Esophagus mucosa (tissue), 1 donor: Measurements from ENCODE around the gene GULP1. TPM values are rescaled to one million over a fixed set of nuclear protein-coding genes. Genes with fewer than 3 reads are reported as not detected.

Experiments
- ATAC-seq: fragments of 200-7000 bp; cut with Tn5 transposase; one replicate; pipeline ENCODE4 v1.9.1; 2020
- total RNA-seq: library from RNA; stranded (reverse); gene quantifications from one replicate; pipeline ENCODE4 v1.2.4, GENCODE V29; 2023
- donor health status: DM: yes; HTN: yes; CAD: no.

Gene GULP1
- total RNA-seq, 1 donor from 2014 or later: 10.2 TPM

- no peak for ATAC-seq
These were observed 88.1 kb downstream of the GULP1 start for GRCh38 chr2:188379748-188380147.

DNA sequence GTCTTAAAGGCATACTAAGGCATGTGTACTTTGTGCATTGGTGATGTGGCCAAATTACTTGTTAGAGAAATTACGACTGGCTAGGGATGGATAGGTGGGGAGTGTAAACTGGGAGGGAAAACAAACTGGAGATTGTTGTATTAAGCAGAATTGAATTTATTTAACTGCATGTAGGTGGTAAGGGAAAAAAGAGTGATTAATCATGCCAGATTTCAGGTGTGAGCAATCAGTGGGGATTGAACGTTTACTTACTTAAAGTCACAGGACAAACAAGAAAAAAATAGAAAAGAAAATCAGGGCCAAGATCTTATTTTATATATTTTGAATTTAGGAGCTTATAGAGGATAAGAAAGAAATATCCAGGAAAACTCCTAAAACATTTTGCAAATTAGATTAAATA, 88.6 kb downstream of the GULP1 start:
- ATAC-seq: no peak

GRCh38 chr2:188381614-188382013, 89.9 kb downstream of the GULP1 start:
- ATAC-seq: no peak

- no peak for ATAC-seq
These were observed 90.4 kb downstream of the GULP1 start for GRCh38 chr2:188382107-188382506.

DNA sequence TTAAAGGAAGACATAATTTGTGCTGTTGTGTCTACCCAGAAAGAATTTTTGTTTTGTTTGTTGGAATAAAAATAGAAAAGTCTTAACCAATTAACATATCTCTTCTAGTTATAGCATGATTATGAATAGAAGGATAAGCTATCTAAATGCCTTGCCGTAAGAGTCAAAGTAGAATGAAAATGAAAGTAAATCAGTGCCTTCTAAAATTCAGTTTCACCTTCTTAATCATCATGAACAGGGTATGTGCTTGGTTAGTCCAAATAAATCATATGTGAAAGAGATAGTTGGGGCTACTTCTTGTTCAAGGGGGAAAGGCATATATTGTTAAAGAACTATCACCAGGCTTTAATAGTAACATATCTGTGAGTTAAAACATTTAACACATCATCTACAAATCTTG, 91.5 kb downstream of the GULP1 start:
- no peak for ATAC-seq

GRCh38 chr2:188385857-188386256, 94.2 kb downstream of the GULP1 start:
- no peak for ATAC-seq

DNA sequence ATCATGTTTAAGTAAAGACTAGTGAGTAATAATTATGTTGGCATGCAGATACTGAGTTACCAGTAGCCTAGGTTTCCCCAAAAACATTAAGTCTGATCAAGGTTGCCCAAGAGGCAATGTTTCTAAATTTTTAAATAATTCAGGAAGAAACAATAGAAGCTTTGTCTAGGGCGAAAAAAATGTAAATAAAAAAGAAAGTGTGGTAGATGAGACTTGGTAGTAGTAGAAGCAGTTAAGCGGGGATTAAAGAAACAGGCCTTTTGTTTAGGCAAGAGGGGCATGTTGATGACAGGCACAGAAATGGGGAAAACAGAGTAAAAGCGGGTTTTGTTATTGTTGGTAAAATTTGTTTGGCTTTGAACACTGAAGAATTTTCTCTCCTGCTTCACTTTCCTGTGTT, 97.2 kb downstream of the GULP1 start:
- ATAC-seq: no peak

DNA sequence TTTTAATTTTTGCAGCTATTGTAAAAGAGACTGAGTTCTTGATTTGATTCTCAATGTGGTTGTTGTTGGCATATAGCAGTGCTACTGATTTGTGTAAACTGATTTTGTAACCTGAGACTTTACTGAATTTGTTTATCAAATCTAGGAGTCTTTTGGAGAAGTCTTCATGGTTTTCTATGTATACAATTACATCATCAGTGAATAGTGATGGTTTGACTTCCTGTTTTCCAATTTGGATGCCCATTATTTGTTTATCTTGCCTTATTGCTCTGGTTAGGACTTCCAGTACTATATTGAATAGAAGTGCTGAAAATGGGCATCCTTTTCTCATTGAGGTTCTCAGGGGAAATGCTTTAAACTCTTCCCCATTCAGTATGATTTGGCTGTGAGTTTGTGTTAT, 99.7 kb downstream of the GULP1 start:
- no peak for ATAC-seq

GRCh38 chr2:188394931-188395472, 103.3 kb downstream of the GULP1 start:
- no peak for ATAC-seq

DNA sequence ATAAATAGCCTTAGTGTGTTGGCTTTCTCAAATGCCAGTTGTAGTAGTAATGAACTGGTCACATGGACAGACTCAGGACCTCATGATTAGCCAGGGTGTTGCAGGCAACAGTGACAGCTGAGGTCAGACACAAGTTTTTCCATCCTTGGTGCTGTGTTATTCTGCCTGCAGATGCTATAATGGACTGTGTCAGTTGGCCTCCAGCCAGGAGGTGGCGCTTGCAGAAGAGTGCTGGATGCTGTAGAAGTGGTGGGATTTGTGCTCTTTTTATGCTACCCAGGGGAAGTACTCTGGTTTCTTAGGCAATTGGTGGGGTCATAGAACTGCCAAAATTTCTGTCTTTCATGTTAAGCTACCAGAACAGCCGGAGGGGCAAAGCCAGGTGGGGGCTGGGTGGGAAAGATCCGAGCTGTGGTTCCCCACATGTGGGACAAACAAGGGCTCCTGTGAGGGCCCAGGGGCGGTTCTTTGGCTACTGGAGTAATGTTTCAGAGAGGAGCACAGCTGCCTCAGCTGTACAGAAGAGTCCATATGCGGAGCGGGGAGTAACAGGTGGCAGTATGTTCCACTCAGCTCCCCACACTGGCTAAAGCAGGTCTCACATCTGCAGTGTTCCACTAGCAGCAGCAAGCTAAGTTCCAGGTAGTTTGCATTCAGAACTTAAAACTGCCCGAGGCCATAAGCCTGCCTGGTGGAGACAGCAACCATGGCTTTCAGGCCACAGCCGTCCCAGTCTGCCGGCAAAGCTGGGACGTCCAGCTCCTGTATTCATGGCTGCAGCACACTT, 104.4 kb downstream of the GULP1 start:
- no peak for ATAC-seq

DNA sequence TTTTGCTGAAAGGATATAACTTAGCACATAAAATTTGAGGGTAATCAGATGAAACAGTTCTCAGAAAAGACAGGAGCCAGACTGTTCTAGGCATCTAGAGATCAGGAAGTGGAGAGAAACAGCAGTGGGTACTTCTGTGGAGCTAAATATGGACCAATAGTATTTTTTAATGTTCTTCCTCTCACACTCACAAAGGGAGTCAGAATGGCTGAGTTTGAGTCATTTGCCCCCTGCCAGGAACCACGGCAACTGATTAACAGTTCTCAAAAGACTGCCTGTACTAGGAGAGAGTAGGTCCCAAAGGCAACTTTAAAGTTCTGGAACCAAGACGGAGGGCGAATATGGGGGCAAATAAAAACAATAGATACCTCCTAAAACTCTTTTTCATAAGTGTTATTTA, 107.5 kb downstream of the GULP1 start:
- ATAC-seq: no peak

DNA sequence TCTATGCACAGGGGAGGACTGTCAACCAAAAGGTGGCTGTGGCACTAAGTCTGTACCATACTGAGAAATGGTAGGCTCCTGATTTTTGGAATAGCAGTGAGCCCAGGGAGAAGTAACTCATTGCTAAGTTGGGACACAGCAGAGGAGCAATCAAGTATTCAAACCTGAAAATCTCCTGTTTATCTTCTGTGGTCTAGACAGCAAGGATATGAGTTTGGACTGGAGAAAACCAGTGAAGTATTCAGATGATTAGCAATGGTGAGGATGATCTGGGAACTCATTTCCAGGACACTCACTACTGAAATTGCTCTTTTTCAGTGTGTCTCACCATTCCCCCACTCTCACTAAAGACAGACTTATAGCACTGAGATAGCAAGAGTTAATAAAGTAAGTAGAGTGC, 112.0 kb downstream of the GULP1 start:
- ATAC-seq: no peak

DNA sequence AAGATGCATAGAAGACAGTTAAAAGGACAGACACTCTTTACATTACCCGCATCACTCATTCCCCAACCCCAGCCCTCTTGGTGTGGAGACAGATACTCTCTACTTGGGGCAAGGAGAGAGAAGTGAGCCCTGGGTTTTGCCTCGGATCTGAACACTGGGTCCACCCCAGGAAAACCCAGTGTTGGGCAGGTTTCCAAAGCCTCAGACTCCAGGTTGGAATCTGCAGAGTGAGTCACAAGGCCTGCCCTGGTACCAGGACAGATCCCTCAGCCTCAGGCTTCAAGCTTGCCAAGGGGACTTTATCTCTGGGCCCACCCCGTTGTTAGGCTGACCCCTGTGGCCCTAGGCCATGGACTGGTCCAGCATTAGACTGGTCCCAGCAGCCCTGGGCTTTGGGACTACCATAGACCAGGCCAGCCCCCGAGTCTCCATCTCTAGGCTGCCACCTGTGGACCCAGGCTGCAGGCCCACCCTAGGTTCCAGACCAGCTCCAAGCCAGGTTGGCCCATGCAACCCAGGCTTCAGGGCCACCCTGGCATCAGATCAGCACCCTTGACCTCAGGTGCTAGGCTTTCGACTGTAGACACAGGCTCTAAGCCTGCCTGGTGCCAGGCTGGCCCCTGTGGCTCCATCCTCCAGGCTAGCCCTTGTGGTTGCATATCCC, 112.8 kb downstream of the GULP1 start:
- peak; percentile 11 for ATAC-seq

DNA sequence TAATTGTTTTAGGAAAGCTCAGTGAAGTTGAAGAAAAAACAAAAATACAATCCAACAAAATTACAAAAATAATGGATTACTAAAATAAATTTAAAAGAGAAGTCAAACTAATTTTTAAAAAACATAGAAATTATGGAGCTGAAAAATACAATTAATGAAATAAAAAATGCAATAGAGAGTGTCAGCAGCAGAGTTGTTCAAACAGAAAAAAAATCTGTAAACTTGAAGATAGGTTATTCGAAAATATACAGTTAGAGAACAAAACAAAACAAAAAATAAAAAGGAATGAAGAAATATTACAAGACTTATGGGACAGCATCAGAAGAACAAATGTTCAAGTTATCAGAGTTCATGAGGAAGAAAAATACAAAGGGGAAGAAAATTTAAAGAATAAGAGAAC, 114.7 kb downstream of the GULP1 start:
- no peak for ATAC-seq

- ATAC-seq: no peak
These were observed 119.0 kb downstream of the GULP1 start for GRCh38 chr2:188410504-188411235.

DNA sequence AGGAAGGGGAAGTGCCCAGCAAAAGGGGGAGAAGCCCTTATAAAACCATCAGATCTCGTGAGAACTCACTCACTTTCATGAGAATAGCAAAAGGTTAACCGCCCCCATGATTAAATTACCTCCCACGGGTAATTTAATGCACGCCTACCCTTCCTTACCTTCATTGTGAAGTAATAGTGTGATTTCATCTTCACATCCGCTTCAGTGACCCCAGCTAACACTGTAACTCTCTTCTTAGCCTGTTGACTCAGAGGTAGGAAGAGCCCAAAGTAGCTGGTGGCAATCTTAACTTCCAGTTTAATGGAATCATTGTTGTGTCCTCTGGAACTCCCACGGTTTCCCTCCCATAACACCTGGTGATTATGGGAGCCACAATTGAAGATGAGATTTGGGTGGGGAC, 120.5 kb downstream of the GULP1 start:
- ATAC-seq: no peak

- ATAC-seq: no peak
These were observed 122.7 kb downstream of the GULP1 start for GRCh38 chr2:188414411-188414810.

GRCh38 chr2:188414869-188415753, 123.4 kb downstream of the GULP1 start:
- no peak for ATAC-seq

- ATAC-seq: no peak
These were observed 124.0 kb downstream of the GULP1 start for GRCh38 chr2:188415754-188416083.

DNA sequence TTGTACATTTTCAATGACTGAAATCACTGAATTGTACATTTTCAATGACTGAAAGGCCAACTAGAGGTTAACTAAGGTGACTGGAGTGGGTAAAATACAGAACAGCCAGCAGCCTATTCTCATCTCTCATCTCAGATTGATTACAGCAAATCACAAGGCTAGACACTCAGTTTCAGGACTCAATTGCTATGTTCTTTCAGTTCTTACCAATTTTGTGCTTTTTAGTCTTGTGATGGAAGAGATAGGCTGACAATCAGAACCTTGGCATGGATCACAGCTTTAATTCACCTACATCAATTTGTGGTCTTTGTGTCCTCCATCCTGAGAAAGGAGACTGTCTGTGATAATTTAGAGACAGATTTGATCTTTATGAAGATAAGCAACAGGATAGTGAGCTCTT, 124.7 kb downstream of the GULP1 start:
- ATAC-seq: no peak

- ATAC-seq: no peak
These were observed 131.1 kb downstream of the GULP1 start for GRCh38 chr2:188422726-188423125.

GRCh38 chr2:188425266-188425665, 133.6 kb downstream of the GULP1 start:
- no peak for ATAC-seq

DNA sequence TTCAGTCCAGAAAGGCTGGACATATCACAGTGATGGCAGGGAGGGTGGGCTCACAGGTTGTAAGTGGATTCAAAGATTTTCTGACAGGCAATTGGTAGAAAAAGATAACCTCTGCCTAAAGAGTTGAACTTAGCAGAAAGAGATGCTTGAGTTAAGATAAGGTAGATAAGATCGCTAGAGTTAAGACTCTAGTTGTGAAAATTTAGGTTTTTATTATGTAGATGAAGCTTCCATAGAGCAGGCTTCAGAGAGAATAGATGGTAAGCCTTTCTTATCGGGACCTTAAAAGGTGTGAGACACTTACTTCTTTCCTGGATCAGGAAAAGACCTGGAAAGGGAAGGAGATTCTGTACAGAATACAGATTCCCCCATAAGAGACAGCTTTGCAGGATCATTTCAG, 134.4 kb downstream of the GULP1 start:
- no peak for ATAC-seq
